ENCODE results near the gene ANKZF1. TPM values are rescaled to one million over a fixed set of nuclear protein-coding genes. Genes with fewer than 3 reads are reported as not detected.
A peak's percentile ranks its signal among the peaks of the same experiment; 100 is the strongest.

Gene ANKZF1
- total RNA-seq, 1 donor from 2014 or later = 27.3 TPM

DNA sequence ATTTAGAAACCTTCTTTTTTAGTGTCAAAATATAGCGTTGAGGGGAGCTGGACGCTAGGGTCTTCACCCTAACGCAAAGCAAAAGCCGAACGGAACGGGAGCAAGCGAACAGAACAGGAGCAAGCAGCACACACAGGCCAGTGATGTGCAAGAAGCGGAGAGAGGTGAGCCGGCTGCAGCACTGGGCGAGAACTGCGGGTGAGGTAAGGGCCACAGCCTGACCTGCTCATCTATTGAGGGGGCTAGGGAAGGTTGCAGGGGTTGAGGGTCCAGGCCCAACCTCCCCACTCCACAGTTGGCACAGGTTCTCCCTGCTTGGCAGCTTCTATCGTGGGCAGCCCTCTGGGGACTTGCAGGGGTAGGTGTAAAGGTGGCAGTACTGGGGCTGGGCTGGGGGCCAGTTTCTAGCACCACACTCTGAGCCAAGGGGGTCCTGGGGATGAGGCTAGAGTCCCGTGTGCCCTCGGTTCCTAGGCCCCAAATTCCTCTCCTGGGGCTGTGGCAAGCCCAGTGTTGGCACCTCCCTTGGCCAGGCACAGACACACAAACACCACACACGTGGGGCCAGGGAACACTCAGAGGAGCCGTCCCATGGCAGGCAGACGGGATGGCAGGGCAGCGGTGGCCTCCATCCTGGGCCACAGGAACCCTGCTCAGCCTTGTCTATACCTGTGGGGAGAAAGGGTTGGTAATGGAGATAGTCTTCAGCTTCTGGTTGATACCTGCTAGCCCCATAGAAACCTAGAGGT lies 9.6 kb upstream of the ANKZF1 start:
- DNase-seq = no peak
- intact Hi-C loops (cut with DNase I) = loop anchor here (5.0 kb wide), 1 partner anchor 43 kb away; the partner anchor contains the start of genes CNPPD1 and RETREG2
- no peak for ATAC-seq (ENCODE audit: poor library complexity)

GRCh38 chr2:219220652-219221402 lies 8.8 kb upstream of the ANKZF1 start:
- intact Hi-C loops (cut with DNase I) = no loop called here
- DNase-seq (no peak), ATAC-seq (ENCODE audit: poor library complexity) (no peak)

GRCh38 chr2:219221957-219222518 lies 7.6 kb upstream of the ANKZF1 start:
- intact Hi-C loops (cut with DNase I) = no loop called here
- no peak for ATAC-seq (ENCODE audit: poor library complexity)
- DNase-seq = no peak

DNA sequence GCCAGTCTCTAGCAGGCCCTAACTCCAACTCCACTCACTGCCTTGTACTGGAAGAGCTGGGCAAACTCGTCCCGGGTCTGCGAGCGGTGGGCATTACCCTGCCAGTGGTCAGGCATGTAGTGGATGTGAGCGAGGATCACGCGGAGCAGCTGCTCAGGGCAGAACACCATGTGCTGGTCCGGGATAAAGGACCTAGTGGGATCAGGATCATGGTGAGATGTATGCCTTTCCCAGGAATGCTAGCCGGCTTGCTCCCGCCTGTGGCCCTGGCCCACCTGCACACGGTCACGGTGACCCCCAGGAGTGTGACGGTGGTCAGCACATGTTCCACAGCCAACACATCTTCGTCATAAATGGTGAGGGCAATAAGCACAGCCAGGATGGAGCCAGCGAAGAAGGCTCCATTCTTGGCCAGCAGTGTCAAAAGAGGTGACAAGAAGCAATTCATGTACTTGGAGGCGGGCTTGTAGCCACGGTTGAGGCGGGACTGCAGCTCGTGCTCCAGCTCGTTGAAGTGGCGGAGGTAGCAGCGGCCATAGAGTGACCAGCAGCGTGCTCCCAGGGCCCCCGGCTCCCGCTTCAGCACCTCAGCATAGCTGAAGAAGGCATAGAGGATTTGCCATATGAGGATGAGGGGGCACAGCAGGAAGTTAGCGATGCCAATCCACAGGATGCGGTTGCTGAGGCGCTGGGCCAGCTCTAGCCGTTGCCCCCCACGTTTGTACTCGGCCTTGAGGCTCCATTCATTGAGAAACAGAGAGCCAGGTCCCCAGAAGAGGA lies 5.6 kb upstream of the ANKZF1 start:
- ATAC-seq (ENCODE audit: poor library complexity) (no peak), DNase-seq (no peak)
- intact Hi-C loops (cut with DNase I) = no loop called here

- intact Hi-C loops (cut with DNase I) = no loop called here
- DNase-seq = no peak
Observed at GRCh38 chr2:219225350-219225749, 4.3 kb upstream of the ANKZF1 start.

DNA sequence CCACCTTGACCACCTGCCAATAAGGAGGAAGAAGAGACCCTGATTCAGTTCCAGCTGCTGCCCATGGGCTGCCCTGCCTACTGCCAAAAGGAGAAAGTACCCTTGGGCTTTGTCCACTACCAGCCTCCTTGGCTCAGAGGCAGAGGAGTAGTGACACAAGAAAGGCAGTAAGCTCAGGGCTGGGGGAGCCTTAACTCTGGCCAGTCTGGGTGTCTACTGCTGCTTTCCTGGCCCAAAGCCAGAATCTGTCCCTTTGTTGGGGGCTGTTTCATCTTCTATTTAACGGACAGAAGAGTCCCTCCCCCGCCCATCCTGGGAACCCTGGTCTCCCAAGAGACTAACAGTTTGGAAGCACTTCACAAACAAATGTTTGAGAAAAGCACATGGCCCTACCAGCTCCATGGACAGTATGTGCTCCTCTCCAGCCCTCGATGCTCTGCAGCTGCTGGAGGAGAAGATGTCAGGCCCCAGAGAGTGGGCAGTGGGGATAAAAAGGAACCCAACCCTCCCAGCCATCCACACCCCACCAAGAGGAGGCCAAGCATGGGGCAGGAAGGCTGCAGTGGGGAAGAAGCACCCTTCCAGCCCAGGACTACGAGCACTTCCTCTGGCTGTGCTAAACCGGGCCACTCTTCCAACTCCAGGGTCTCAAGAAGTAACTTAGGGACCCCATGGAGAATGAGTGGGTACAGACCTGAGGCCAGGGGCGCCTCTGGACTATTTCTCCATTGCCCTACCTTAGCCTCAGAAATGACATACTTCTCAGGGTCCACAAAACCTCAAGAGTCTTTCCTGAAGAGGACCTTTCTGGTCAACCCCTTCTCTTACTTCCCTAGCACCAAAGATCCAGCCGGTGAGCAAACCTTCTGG lies 1.3 kb upstream of the ANKZF1 start:
- no peak for ATAC-seq (ENCODE audit: poor library complexity)
- intact Hi-C loops (cut with DNase I) = no loop called here
- no peak for DNase-seq

More at GRCh38 chr2:219225350-219225749, 4.3 kb upstream of the ANKZF1 start:
- ATAC-seq (ENCODE audit: poor library complexity) = no peak

- DNase-seq (no peak), ATAC-seq (ENCODE audit: poor library complexity) (no peak)
- intact Hi-C loops (cut with DNase I) = no loop called here
Observed at GRCh38 chr2:219228911-219229304, 698 bp upstream of the ANKZF1 start.

DNA sequence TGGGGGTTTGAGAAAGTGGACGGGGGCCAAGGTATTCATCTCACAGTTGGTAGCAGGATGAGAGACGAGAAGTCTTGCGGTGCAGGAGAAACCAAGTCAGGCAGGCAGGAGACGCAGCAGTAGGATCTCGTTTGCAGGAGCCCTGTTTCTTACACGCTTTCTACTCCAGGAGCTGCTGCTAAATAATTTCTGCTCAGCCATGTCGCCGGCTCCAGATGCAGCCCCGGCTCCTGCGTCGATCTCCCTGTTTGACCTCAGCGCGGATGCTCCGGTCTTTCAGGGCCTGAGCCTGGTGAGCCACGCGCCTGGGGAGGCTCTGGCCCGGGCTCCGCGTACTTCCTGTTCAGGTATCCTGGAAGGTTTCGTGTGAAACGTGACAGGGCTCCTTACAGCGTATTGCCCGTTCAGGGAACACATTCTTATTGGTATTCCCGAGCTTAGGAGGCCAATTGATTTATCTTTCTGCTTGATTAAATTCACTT lies 494 bp downstream of the ANKZF1 start:
- intact Hi-C loops (cut with DNase I) = no loop called here
- DNase-seq = peak; percentile 66
- ATAC-seq (ENCODE audit: poor library complexity) = peak; percentile 7

DNA sequence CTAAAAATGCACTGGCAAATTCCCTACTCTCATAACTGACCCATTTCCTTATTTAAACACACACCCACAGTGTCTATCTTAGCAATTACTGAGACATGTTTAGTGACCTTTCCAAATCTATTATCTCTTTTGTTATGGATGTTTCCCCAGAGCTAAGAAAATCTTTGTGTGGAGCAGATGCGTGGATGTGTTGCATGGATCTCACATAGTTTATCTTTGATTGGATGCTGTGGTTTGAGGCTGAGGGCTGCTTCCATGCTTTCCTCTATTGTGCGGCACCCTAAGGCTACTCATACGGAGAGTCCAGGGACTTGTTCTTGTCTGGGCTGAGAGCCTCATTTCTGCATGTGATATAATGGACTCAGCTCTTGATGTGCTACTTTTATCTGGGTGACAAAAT lies 4.7 kb downstream of the ANKZF1 start:
- intact Hi-C loops (cut with DNase I) = no loop called here
- DNase-seq = no peak
- no peak for ATAC-seq (ENCODE audit: poor library complexity)

- ATAC-seq (ENCODE audit: poor library complexity) (no peak), DNase-seq (peak; percentile 60)
- intact Hi-C loops (cut with DNase I) = no loop called here
Observed at GRCh38 chr2:219243291-219243761, 13.7 kb downstream of the ANKZF1 start.

- ATAC-seq (ENCODE audit: poor library complexity) (no peak), DNase-seq (no peak)
- intact Hi-C loops (cut with DNase I) = no loop called here
Observed at GRCh38 chr2:219244789-219245147, 15.2 kb downstream of the ANKZF1 start.

- DNase-seq (peak; percentile 97), ATAC-seq (ENCODE audit: poor library complexity) (peak; percentile 95)
- intact Hi-C loops (cut with DNase I) = no loop called here
Observed at GRCh38 chr2:219245148-219245898, 15.7 kb downstream of the ANKZF1 start, which contains the start of the genes GLB1L and STK16. TSS of gene GLB1L (minus strand) at chr2:219245444. CDS start at chr2:219243573, 1,871 bp downstream. TSS of gene STK16 (plus strand) at chr2:219245479. CDS start at chr2:219246000, 521 bp downstream.

- ATAC-seq (ENCODE audit: poor library complexity) (no peak), DNase-seq (no peak)
- intact Hi-C loops (cut with DNase I) = no loop called here
Observed at GRCh38 chr2:219245899-219246230, 16.3 kb downstream of the ANKZF1 start.

DNA sequence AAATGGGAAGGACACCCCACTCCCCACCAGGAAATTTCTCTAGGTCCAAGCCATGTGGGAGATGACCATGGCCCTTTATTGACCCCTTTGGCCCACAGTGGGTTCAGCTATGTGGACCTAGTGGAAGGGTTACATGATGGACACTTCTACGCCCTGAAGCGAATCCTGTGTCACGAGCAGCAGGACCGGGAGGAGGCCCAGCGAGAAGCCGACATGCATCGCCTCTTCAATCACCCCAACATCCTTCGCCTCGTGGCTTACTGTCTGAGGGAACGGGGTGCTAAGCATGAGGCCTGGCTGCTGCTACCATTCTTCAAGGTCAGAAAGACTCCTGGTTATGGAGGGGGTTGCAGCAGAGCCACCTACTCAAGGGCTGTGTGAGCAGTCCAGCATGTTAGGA lies 17.0 kb downstream of the ANKZF1 start:
- DNase-seq (no peak), ATAC-seq (ENCODE audit: poor library complexity) (no peak)
- intact Hi-C loops (cut with DNase I) = no loop called here

DNA sequence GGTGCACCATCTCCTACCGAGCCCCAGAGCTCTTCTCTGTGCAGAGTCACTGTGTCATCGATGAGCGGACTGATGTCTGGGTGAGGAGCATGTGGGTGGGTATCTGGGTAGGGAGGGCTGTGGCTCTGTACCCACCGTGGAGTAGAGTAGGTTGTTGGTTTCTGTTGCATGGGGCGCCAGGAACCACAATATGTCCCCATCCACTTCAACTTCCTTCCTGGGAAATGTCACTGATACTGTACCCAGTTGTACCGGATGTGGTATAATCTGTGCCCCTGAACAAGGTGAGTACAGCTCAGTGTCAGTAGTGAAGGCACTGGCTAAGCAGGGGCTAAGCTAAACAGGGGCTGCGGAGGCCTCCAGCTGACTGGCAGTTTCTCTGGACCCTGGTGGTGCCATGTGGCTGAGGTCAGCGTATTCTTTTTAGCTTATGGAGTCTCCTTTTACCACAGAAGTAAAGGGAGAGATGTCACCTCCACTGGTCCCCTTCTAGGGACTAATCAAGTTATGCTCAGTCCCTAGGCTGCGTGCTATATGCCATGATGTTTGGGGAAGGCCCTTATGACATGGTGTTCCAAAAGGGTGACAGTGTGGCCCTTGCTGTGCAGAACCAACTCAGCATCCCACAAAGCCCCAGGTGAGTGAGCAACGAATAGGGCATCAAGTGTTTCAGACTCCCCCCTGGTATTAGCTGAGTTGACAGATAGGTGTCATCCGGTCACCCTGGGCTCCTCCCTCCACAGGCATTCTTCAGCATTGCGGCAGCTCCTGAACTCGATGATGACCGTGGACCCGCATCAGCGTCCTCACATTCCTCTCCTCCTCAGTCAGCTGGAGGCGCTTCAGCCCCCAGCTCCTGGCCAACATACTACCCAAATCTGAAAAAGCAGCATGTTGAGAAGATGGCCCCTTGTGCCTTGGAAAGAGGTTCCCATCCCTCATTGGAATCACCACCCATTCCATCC lies 18.4 kb downstream of the ANKZF1 start:
- ATAC-seq (ENCODE audit: poor library complexity) (no peak), DNase-seq (no peak)

DNA sequence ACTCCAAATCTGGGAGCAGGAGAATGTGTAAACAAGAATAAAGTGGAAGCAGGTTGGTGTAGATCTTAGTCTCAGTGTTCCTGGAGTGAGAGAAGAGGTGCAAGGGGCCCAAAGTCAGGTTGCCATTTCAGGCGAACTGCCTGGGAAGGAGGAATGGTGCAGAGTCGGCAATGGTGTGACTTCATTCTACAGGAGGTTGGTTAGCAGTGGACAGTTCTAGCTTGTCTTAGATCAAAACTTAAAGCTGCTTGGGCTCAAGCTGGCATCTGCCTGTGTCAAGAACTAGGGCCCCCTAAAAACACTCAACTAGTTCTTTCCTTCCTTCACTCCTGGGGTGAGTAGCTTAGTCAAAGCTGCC lies 19.2 kb downstream of the ANKZF1 start:
- intact Hi-C loops (cut with DNase I) = no loop called here
- ATAC-seq (ENCODE audit: poor library complexity) = no peak
- DNase-seq = no peak

More for the DNA sequence above, 18.4 kb downstream of the ANKZF1 start:
- intact Hi-C loops (cut with DNase I) = no loop called here
